Measurements from ENCODE around the gene PSD.
A peak's percentile ranks its signal among the peaks of the same experiment; 100 is the strongest.
"Not testable (repeated sequence)": the region's sequence is repeated elsewhere in the genome, so short reads cannot be mapped to it uniquely, and the experiment has no call there.

PSD gene

GRCh38 chr10:102461187-102462054, 42.8 kb upstream of the PSD start:
- peak; percentile 98 for DNase-seq (ENCODE audit: low spot score)
- in situ Hi-C loops (cut with MboI; ENCODE audit: low pct_unique_long_range_greater_than_20kb, low sequenced_read_pairs, unreplicated experiment) = no loop called here
- no peak for TF ChIP-seq CTCF (IDR thresholded peaks at IDR 0.05; ENCODE audit: extremely low read depth, insufficient read depth, missing control alignments)

GRCh38 chr10:102460836-102461186, 42.2 kb upstream of the PSD start:
- in situ Hi-C loops (cut with MboI; ENCODE audit: low pct_unique_long_range_greater_than_20kb, low sequenced_read_pairs, unreplicated experiment) = no loop called here
- no peak for TF ChIP-seq CTCF (IDR thresholded peaks at IDR 0.05; ENCODE audit: extremely low read depth, insufficient read depth, missing control alignments)
- DNase-seq (ENCODE audit: low spot score) = no peak

GRCh38 chr10:102458656-102459055, 40.1 kb upstream of the PSD start:
- in situ Hi-C loops (cut with MboI; ENCODE audit: low pct_unique_long_range_greater_than_20kb, low sequenced_read_pairs, unreplicated experiment) = no loop called here
- no peak for TF ChIP-seq CTCF (IDR thresholded peaks at IDR 0.05; ENCODE audit: extremely low read depth, insufficient read depth, missing control alignments)
- no peak for DNase-seq (ENCODE audit: low spot score)

GRCh38 chr10:102457591-102458150, 39.1 kb upstream of the PSD start:
- in situ Hi-C loops (cut with MboI; ENCODE audit: low pct_unique_long_range_greater_than_20kb, low sequenced_read_pairs, unreplicated experiment) = no loop called here
- TF ChIP-seq CTCF (IDR thresholded peaks at IDR 0.05; ENCODE audit: extremely low read depth, insufficient read depth, missing control alignments) = no peak
- DNase-seq (ENCODE audit: low spot score) = no peak

GRCh38 chr10:102455893-102456471, 37.4 kb upstream of the PSD start:
- TF ChIP-seq CTCF (IDR thresholded peaks at IDR 0.05; ENCODE audit: extremely low read depth, insufficient read depth, missing control alignments) = no peak
- in situ Hi-C loops (cut with MboI; ENCODE audit: low pct_unique_long_range_greater_than_20kb, low sequenced_read_pairs, unreplicated experiment) = no loop called here
- no peak for DNase-seq (ENCODE audit: low spot score)

- DNase-seq (ENCODE audit: low spot score); in situ Hi-C loops (cut with MboI; ENCODE audit: low pct_unique_long_range_greater_than_20kb, low sequenced_read_pairs, unreplicated experiment): not testable (repeated sequence)
These were observed 36.3 kb upstream of the PSD start for GRCh38 chr10:102454662-102455487.
